A673 (cell line): ENCODE data around the gene DPF3. TPM values are rescaled to one million over a fixed set of nuclear protein-coding genes. Genes with fewer than 3 reads are reported as not detected.

Experiments
- BruUV-seq: library from RNA; stranded (reverse); fragments of 400-500 nt; replicated peaks from 2 replicates; lab custom pipeline; 2021; lab: Mats Ljungman, UMichigan
- CTCF ChIA-PET: fragments of 300-600 bp; sonication (Branson Sonifier 250); formaldehyde crosslinking; loops from one replicate; lab custom pipeline; 2022; ENCODE audit warnings: antibody characterized with exemption; lab: Charles Lee
- POLR2A ChIA-PET: fragments of 300-600 bp; sonication (Branson Sonifier 250); formaldehyde crosslinking; loops from one replicate; lab custom pipeline; 2022; ENCODE audit warnings: antibody characterized with exemption; ENCODE audit not compliant: low non-redundant PET; lab: Charles Lee
- DNase-seq: peaks from one replicate; pipeline ENCODE4 v3.0.0-alpha.2; 2015; ENCODE audit warnings: low spot score
- H3K27ac ChIP-seq: fragments of 200-600 bp; sonication (generic); 2 replicates; pipeline ENCODE4 v1.5.1; 2016; ENCODE audit warnings: mixed run types, low read depth, mild to moderate bottlenecking, mixed read lengths, antibody characterized with exemption, low read length; ENCODE audit not compliant: poor library complexity, severe bottlenecking
- H3K27me3 ChIP-seq: fragments of 200-600 bp; sonication (generic); replicated peaks from 2 replicates; pipeline ENCODE4 v1.6.1; 2017; ENCODE audit warnings: mixed run types, low read depth, mild to moderate bottlenecking, mixed read lengths, antibody characterized with exemption, low read length; ENCODE audit not compliant: insufficient read depth, poor library complexity
- H3K36me3 ChIP-seq: fragments of 200-600 bp; sonication (generic); 2 replicates; pipeline ENCODE4 v1.6.1; 2016; ENCODE audit warnings: mixed run types, mild to moderate bottlenecking, mixed read lengths, antibody characterized with exemption, low read length; ENCODE audit not compliant: insufficient read depth, poor library complexity, severe bottlenecking
- H3K4me1 ChIP-seq: fragments of 200-600 bp; sonication (generic); 2 replicates; pipeline ENCODE4 v1.6.1; 2017; ENCODE audit warnings: mixed run types, mild to moderate bottlenecking, mixed read lengths, antibody characterized with exemption, low read length; ENCODE audit not compliant: insufficient read depth, poor library complexity, severe bottlenecking
- H3K4me3 ChIP-seq: fragments of 200-600 bp; sonication (generic); 2 replicates; pipeline ENCODE4 v1.5.1; 2016; ENCODE audit warnings: low read depth, mixed run types, mild to moderate bottlenecking, mixed read lengths, low read length; ENCODE audit not compliant: poor library complexity, severe bottlenecking
- H3K9me3 ChIP-seq: fragments of 200-600 bp; sonication (generic); 2 replicates; pipeline ENCODE4 v1.6.1; 2016; ENCODE audit warnings: mixed run types, low read depth, mild to moderate bottlenecking, mixed read lengths, antibody characterized with exemption, low read length; ENCODE audit not compliant: poor library complexity, severe bottlenecking
- CTCF ChIP-seq: fragments of 300-800, 200-600 bp; sonication (generic); conservative IDR thresholded peaks from 2 replicates; pipeline ENCODE4 v1.5.1; 2017; ENCODE audit warnings: low read depth, mild to moderate bottlenecking, antibody characterized with exemption, low read length, moderate library complexity, mixed read lengths
- EZH2 ChIP-seq: fragments of 200-600 bp; sonication (generic); IDR thresholded peaks from 2 replicates; pipeline ENCODE4 v1.6.1; 2017; ENCODE audit warnings: borderline replicate concordance, low read depth, mild to moderate bottlenecking, mixed read lengths, antibody characterized with exemption, low read length; ENCODE audit not compliant: poor library complexity, severe bottlenecking
- intact Hi-C: fragments of 100-400 bp; cut with micrococcal nuclease; formaldehyde crosslinking; loops from one replicate; pipeline ENCODE4 v1.10.0; 2022; ENCODE audit not compliant: unreplicated experiment
- total RNA-seq: library from RNA; stranded (reverse); gene quantifications from 2 replicates; pipeline ENCODE4 v1.2.3, GENCODE V29; 2021

DPF3 gene
- total RNA-seq, 1 experiment from 2014 or later, result 15.7 TPM

GRCh38 chr14:72939630-72940029 is 45.7 kb upstream of the DPF3 start:
- H3K36me3 ChIP-seq, result peaks cover 15% of the 10 kb centered on the region
- no peaks in the 10 kb centered on the region for H3K27me3 ChIP-seq
- intact Hi-C loops, result no loop called here
- no peak for TF ChIP-seq CTCF
- TF ChIP-seq EZH2, result no peak
- ChIA-PET POLR2A (interaction anchor here (0.6 kb wide), 1 partner anchor 34 kb away, joined by 7 read pairs; no protein-coding TSS in a partner anchor), CTCF (no interaction called here)
- no peak overlapping the region for H3K4me3 ChIP-seq
- no TSS peak for BruUV-seq
- no peak overlapping the region for H3K27ac ChIP-seq
- H3K9me3 ChIP-seq, result no peaks in the 10 kb centered on the region
- DNase-seq, result no peak
- no peaks in the 10 kb centered on the region for H3K4me1 ChIP-seq

- no peaks in the 10 kb centered on the region for H3K36me3 ChIP-seq
- H3K4me1 ChIP-seq, result no peaks in the 10 kb centered on the region
- ChIA-PET POLR2A (no interaction called here), CTCF (no interaction called here)
- BruUV-seq, result no TSS peak
- intact Hi-C loops, result no loop called here
- no peaks in the 10 kb centered on the region for H3K9me3 ChIP-seq
- H3K27ac ChIP-seq, result no peak overlapping the region
- no peak overlapping the region for H3K4me3 ChIP-seq
- no peak for TF ChIP-seq CTCF
- TF ChIP-seq EZH2, result no peak
- H3K27me3 ChIP-seq, result no peaks in the 10 kb centered on the region
- DNase-seq, result no peak
These were observed 39.0 kb upstream of the DPF3 start for GRCh38 chr14:72932893-72933292.

GRCh38 chr14:72929316-72930080 is 35.6 kb upstream of the DPF3 start:
- Histone ChIP-seq H3K36me3 (no peaks in the 10 kb centered on the region), H3K4me3 (no peak overlapping the region), H3K27ac (no peak overlapping the region), H3K4me1 (no peaks in the 10 kb centered on the region), H3K27me3 (no peaks in the 10 kb centered on the region), H3K9me3 (no peaks in the 10 kb centered on the region)
- DNase-seq, result no peak
- CTCF ChIA-PET, result interaction anchor here (0.6 to 0.7 kb wide), 3 partner anchors 19 to 416 kb away, joined by 3 to 4 read pairs (median 3); no protein-coding TSS in a partner anchor
- intact Hi-C loops, result no loop called here
- no peak for TF ChIP-seq CTCF
- no peak for TF ChIP-seq EZH2
- no TSS peak for BruUV-seq
- POLR2A ChIA-PET, result interaction anchor here (0.6 kb wide), 1 partner anchor 67 kb away, joined by 15 read pairs; no protein-coding TSS in a partner anchor
